Skeletal muscle tissue (tissue), 4 donors: Measurements from ENCODE around the gene B3GAT1. TPM values are rescaled to one million over a fixed set of nuclear protein-coding genes. Genes with fewer than 3 reads are reported as not detected.

Experiments
- H3K27ac ChIP-seq: one replicate; pipeline ENCODE4 v1.7.0; 2013; ENCODE audit warnings: mild to moderate bottlenecking, low read depth, low read length, inconsistent platforms
- H3K27me3 ChIP-seq, 3 donors: one replicate each; pipeline ENCODE4 v1.7.0; 2013; ENCODE audit warnings: low read length in 3 of 3; ENCODE audit not compliant: control insufficient read depth in 3 of 3, insufficient read depth in 3 of 3
- H3K36me3 ChIP-seq, 3 donors: one replicate each; pipeline ENCODE4 v1.7.0; 2013; ENCODE audit warnings: low read length in 3 of 3; ENCODE audit not compliant: control insufficient read depth in 3 of 3, insufficient read depth in 3 of 3
- H3K4me1 ChIP-seq, 3 donors: one replicate each; pipeline ENCODE4 v1.7.0; 2013; ENCODE audit warnings: low read length in 3 of 3, mild to moderate bottlenecking in 3 of 3; ENCODE audit not compliant: control insufficient read depth in 3 of 3, insufficient read depth in 3 of 3
- H3K4me3 ChIP-seq, 3 donors: one replicate each; pipeline ENCODE4 v1.7.0; 2013; ENCODE audit warnings: low read length in 3 of 3
- H3K9ac ChIP-seq, 3 donors: one replicate each; pipeline ENCODE4 v1.7.0; 2013; ENCODE audit warnings: low read length in 3 of 3, mild to moderate bottlenecking in 3 of 3, moderate library complexity in 2 of 3, low read depth in 1 of 3
- H3K9me3 ChIP-seq, 3 donors: one replicate each; pipeline ENCODE4 v1.7.0; 2013; ENCODE audit warnings: low read length in 3 of 3; ENCODE audit not compliant: control insufficient read depth in 3 of 3
- total RNA-seq: library from RNA; depleted of rRNA; stranded (reverse); fragments of >200 nt; gene quantifications from one replicate; pipeline ENCODE4 v1.2.3, GENCODE V29; 2014
- donor health status: Osteomylitis.

The B3GAT1 gene
- total RNA-seq, 1 donor from 2014 or later: under 0.01 TPM

DNA sequence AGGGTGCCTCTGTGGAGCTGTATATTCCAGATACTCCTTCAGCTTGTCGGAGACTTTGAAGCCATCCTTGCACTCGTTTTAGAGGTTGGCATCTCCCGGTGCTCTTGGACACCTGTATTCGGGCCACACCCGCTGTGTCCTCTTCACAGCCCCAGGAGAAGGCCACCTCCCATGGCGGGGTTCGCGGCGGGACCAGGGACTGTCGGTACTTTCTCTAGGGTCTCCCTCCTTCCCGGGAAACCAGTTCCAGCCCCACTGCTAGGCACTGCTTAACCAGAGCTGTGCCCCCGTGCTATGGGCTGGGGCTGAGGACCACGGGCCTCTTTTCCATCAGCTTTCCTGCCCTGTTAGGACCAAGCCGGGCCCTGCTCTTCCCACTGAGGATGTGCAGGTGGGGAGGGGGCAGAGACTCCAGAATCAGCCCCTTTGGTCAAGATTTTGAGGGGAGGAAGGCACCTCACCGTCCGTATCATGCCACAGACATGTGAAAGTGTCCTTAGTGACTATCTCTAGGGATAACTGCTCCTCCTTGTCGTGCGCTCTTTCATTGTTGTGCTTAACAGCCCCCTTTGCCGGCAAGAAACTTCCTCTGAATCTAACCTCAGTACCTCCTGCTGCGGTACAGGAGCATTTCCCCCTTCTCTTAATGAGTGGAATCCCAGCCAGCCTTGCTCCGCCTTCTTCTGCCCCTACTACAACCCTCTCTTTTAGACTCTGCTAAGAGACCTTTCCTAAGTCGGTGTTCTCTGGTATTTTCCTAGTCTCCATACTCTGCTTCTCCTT lies 1.2 kb upstream of the B3GAT1 start:
- Histone ChIP-seq H3K27ac (no peak overlapping the region), H3K36me3 (no peaks in the 10 kb centered on the region), H3K9ac (no peak overlapping the region), H3K4me3 (no peak overlapping the region), H3K9me3 (no peaks in the 10 kb centered on the region), H3K4me1 (peaks cover 0 to 6% (median 6%) of the 10 kb centered on the region in 3 donors), H3K27me3 (peaks cover 71 to 79% (median 75%) of the 10 kb centered on the region in 3 donors)

- Histone ChIP-seq H3K4me3 (no peak overlapping the region), H3K27ac (no peak overlapping the region), H3K9me3 (no peaks in the 10 kb centered on the region), H3K27me3 (peaks cover 66 to 80% (median 69%) of the 10 kb centered on the region in 3 donors), H3K9ac (no peak overlapping the region), H3K4me1 (peaks cover 0 to 6% (median 6%) of the 10 kb centered on the region in 3 donors), H3K36me3 (no peaks in the 10 kb centered on the region)
These were observed 1.3 kb downstream of the B3GAT1 start for GRCh38 chr11:134410766-134411165.

- no peaks in the 10 kb centered on the region for H3K36me3 ChIP-seq
- peaks cover 0 to 6% (median 6%) of the 10 kb centered on the region in 3 donors for H3K4me1 ChIP-seq
- no peak overlapping the region for H3K9ac ChIP-seq
- H3K27me3 ChIP-seq: peaks cover 67 to 77% (median 67%) of the 10 kb centered on the region in 3 donors
- H3K9me3 ChIP-seq: no peaks in the 10 kb centered on the region
- no peak overlapping the region for H3K4me3 ChIP-seq
- H3K27ac ChIP-seq: no peak overlapping the region
These were observed 2.3 kb downstream of the B3GAT1 start for GRCh38 chr11:134409552-134410429.

GRCh38 chr11:134407923-134408322 lies 4.1 kb downstream of the B3GAT1 start:
- H3K27ac ChIP-seq: no peak overlapping the region
- no peak overlapping the region for H3K4me3 ChIP-seq
- H3K9me3 ChIP-seq: no peaks in the 10 kb centered on the region
- H3K36me3 ChIP-seq: no peaks in the 10 kb centered on the region
- peaks cover 48 to 61% (median 53%) of the 10 kb centered on the region in 3 donors for H3K27me3 ChIP-seq
- H3K4me1 ChIP-seq: peaks cover 0 to 6% (median 6%) of the 10 kb centered on the region in 3 donors
- no peak overlapping the region for H3K9ac ChIP-seq

- Histone ChIP-seq H3K4me3 (no peak overlapping the region), H3K9ac (no peak overlapping the region), H3K36me3 (no peaks in the 10 kb centered on the region), H3K27ac (no peak overlapping the region), H3K27me3 (peaks cover 43 to 57% (median 49%) of the 10 kb centered on the region in 3 donors), H3K4me1 (peaks cover 0 to 6% (median 6%) of the 10 kb centered on the region in 3 donors), H3K9me3 (no peaks in the 10 kb centered on the region)
These were observed 4.7 kb downstream of the B3GAT1 start for GRCh38 chr11:134407321-134407828.

DNA sequence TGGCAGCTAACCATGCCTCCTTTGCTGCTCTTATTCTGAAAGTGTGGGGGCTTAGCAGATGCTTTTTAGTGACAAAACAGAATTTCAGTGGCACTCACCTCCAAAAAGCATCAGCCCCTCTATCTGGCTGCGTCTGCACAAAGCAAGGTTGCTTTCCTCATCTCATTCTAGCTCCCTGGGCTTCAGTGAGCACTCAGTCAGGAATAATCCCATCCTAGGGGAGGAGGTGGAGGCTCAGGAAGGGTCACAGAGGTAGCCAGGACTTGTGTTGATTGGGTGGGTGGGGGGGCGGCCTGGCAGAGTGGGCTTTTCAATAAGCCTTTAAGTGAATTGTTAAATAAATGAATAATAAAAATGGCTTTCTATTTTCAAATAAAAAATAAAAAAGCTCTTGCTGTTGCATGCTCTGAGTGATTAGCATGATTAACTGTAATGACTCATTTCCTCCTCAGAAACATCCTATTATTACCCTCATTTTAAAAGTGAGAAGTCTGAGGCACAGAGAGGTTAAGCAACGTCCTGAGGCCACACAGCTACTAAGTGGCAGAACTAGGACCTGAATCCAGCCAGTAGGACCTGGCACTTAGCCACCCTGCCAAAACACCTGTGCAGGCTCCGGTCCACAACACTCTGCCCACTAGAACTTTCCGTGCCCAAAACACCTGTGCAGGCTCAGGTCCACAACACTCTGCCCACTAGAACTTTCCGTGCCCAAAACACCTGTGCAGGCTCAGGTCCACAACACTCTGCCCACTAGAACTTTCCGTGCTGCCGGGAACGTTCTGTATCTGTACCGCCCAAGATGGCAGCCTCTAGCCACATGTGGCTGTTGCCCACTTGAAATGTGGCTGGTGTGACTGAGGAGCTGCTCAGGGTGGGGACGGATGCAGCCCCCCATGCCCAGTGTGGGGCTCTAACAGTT lies 5.5 kb downstream of the B3GAT1 start:
- Histone ChIP-seq H3K9me3 (no peaks in the 10 kb centered on the region), H3K27me3 (peaks cover 41 to 59% (median 48%) of the 10 kb centered on the region in 3 donors), H3K9ac (no peak overlapping the region), H3K4me1 (peaks cover 0 to 6% (median 5%) of the 10 kb centered on the region in 3 donors), H3K4me3 (no peak overlapping the region), H3K36me3 (no peaks in the 10 kb centered on the region), H3K27ac (no peak overlapping the region)

DNA sequence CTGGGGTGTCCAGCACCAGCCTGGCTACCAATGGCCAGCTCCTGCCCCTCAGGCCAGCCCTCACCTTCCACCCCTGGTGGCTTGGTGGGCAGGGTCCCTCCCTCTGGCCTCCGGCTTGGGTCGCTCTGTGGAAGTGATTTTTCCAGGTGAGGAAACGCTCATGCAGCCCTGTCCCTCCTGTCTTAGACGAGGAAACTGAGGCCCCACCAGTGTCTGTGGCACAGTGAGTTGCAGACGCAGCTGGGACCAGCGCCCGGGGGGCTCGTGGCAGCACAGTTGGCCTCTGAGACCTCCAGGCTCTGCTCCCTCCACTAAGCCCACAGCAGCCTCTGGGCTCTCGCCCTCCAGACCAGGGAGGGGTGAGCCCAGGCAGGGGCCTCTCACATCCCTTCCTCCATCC lies 6.2 kb downstream of the B3GAT1 start:
- Histone ChIP-seq H3K4me3 (no peak overlapping the region), H3K4me1 (peaks cover 0 to 2% (median 0%) of the 10 kb centered on the region in 3 donors), H3K27me3 (peaks cover 37 to 52% (median 41%) of the 10 kb centered on the region in 3 donors), H3K9ac (no peak overlapping the region), H3K36me3 (no peaks in the 10 kb centered on the region), H3K27ac (no peak overlapping the region), H3K9me3 (no peaks in the 10 kb centered on the region)

- Histone ChIP-seq H3K36me3 (no peaks in the 10 kb centered on the region), H3K27ac (no peak overlapping the region), H3K9ac (no peak overlapping the region), H3K4me1 (no peaks in the 10 kb centered on the region), H3K27me3 (peaks cover 33 to 48% (median 37%) of the 10 kb centered on the region in 3 donors), H3K9me3 (no peaks in the 10 kb centered on the region), H3K4me3 (no peak overlapping the region)
These were observed 6.6 kb downstream of the B3GAT1 start for GRCh38 chr11:134405436-134405835.
